K562 (cell line): ENCODE measurements around the gene EPB41L1. TPM values are rescaled to one million over a fixed set of nuclear protein-coding genes. Genes with fewer than 3 reads are reported as not detected.

ENCODE experiments used
- ATAC-seq: fragments of 200-7000 bp; cut with Tn5 transposase; 3 replicates; pipeline ENCODE4 v1.9.1; 2020; ENCODE audit warnings: moderate library complexity
- BruUV-seq: library from RNA; stranded (reverse); fragments of 400-500 nt; replicated peaks from 2 replicates; lab custom pipeline; 2021; lab: Mats Ljungman, UMichigan
- CTCF ChIA-PET: fragments of 300-600 bp; formaldehyde crosslinking; extraction: SDS; loops from one replicate; lab custom pipeline; 2021; ENCODE audit warnings: low intra/inter-chr PET ratio; lab: Yijun Ruan, JAX
- POLR2A ChIA-PET: fragments of 300-600, 350-650 bp; sonication (Branson Sonifier 250); formaldehyde crosslinking; extraction: SDS; loops from one replicate; lab custom pipeline; 2021; ENCODE audit warnings: antibody characterized with exemption, inconsistent platforms; lab: Yijun Ruan, JAX
- DNase-seq, 4 experiments: peaks; one replicate each; pipeline versions ENCODE4 v3.0.0 to v3.0.0-alpha.2; 2011 to 2018; ENCODE audit warnings: low spot score in 3 of 4, mixed read lengths in 3 of 4; ENCODE audit errors: extremely low read depth in 1 of 4
- FAIRE-seq: peaks from 2 replicates; lab custom pipeline; 2011; peaks lifted over from hg19 to GRCh38; lab: Jason Lieb, UNC
- H2AFZ ChIP-seq: 2 replicates; pipeline ENCODE4 v1.6.0; 2011; ENCODE audit warnings: low read depth, low read length, control low read depth, inconsistent platforms
- H3K27ac ChIP-seq: fragments of 200-600 bp; 3 replicates; pipeline ENCODE4 v1.8.0; 2011; ENCODE audit warnings: low read depth, mild to moderate bottlenecking, control low read depth, inconsistent platforms, low read length, moderate library complexity, mixed read lengths; ENCODE audit errors: extremely low read depth
- H3K27me3 ChIP-seq, 2 experiments: fragments of 300-600 bp in 1 of 2; 2 replicates in 1 of 2; 3 replicates in 1 of 2; pipeline versions ENCODE4 v1.6.0 to v1.8.0; 2011; ENCODE audit warnings: inconsistent platforms in 2 of 2, low read length in 2 of 2, mild to moderate bottlenecking in 1 of 2, mixed read lengths in 1 of 2, moderate library complexity in 1 of 2; ENCODE audit not compliant: control insufficient read depth in 2 of 2, insufficient read depth in 2 of 2
- H3K36me3 ChIP-seq: fragments of 300-600 bp; 3 replicates; pipeline ENCODE4 v1.8.0; 2011; ENCODE audit warnings: mild to moderate bottlenecking, low read length, inconsistent platforms; ENCODE audit not compliant: control insufficient read depth, insufficient read depth
- H3K4me1 ChIP-seq, 2 experiments: fragments of 200-600 bp in 1 of 2; replicated peaks in 1 of 2; 2 replicates in 1 of 2; 3 replicates in 1 of 2; pipeline versions ENCODE4 v1.5.1 to v1.8.0; 2011; ENCODE audit warnings: inconsistent platforms in 2 of 2, low read length in 2 of 2, mild to moderate bottlenecking in 1 of 2, mixed read lengths in 1 of 2, moderate library complexity in 1 of 2; ENCODE audit not compliant: control insufficient read depth in 2 of 2, insufficient read depth in 2 of 2
- H3K4me2 ChIP-seq: 2 replicates; pipeline ENCODE4 v1.6.1; 2011; ENCODE audit warnings: low read length, control low read depth, inconsistent platforms, mixed read lengths; ENCODE audit not compliant: insufficient read depth
- H3K4me3 ChIP-seq: fragments of 200-600 bp; sonication (generic), shearing (Covaris generic); 2 replicates; pipeline ENCODE4 v1.5.1; 2016; ENCODE audit warnings: control low read depth, inconsistent platforms
- H3K79me2 ChIP-seq: fragments of 200-600 bp; 3 replicates; pipeline ENCODE4 v1.8.0; 2011; ENCODE audit warnings: low read length, inconsistent platforms; ENCODE audit not compliant: control insufficient read depth, insufficient read depth
- H3K9ac ChIP-seq, 2 experiments: 2 replicates each; pipeline versions ENCODE4 v1.6.0 to v1.6.1; 2011; ENCODE audit warnings: low read depth in 2 of 2, low read length in 2 of 2, control low read depth in 1 of 2, inconsistent platforms in 1 of 2, mild to moderate bottlenecking in 1 of 2, mixed read lengths in 1 of 2; ENCODE audit not compliant: insufficient read depth in 1 of 2
- H3K9me1 ChIP-seq: one replicate; pipeline ENCODE4 v1.6.0; 2011; ENCODE audit warnings: inconsistent platforms, mild to moderate bottlenecking, low read length, moderate library complexity; ENCODE audit not compliant: control insufficient read depth, insufficient read depth
- H3K9me3 ChIP-seq: replicated peaks from 2 replicates; pipeline ENCODE4 v1.5.1; 2011; ENCODE audit warnings: low read depth, low read length, inconsistent platforms; ENCODE audit not compliant: control insufficient read depth, insufficient read depth
- H4K20me1 ChIP-seq: replicated peaks from 2 replicates; pipeline ENCODE4 v1.6.1; 2011; ENCODE audit warnings: low read length, inconsistent platforms, mixed read lengths; ENCODE audit not compliant: control insufficient read depth, insufficient read depth
- BHLHE40 ChIP-seq: IDR thresholded peaks from 2 replicates; pipeline ENCODE4 v1.6.1; 2011; ENCODE audit warnings: low read length, improper control_type of control experiment
- CAMTA2 ChIP-seq: fragments of 250-450 bp; sonication (Bioruptor Pico); conservative IDR thresholded peaks from 2 replicates; pipeline ENCODE4 v1.5.1; 2022
- RAD21 ChIP-seq, 2 experiments: fragments of 250-450 bp in 1 of 2; fragments of 450-650 bp in 1 of 2; sonication (Bioruptor Pico) in 1 of 2; formaldehyde crosslinking in 1 of 2; IDR thresholded peaks in 1 of 2; conservative IDR thresholded peaks in 1 of 2; 2 replicates each; pipeline versions ENCODE4 v1.4.0 to v1.8.0; 2020 to 2022; ENCODE audit warnings: mild to moderate bottlenecking in 2 of 2, moderate library complexity in 1 of 2
- ZNF764 ChIP-seq: fragments of 250-450 bp; sonication (Bioruptor Pico); IDR thresholded peaks from 2 replicates; pipeline ENCODE4 v1.4.0; 2020; ENCODE audit warnings: low read depth, mild to moderate bottlenecking, moderate library complexity
- WGBS: fragments of 100-300 bp; shearing (Covaris generic); methylation state at CpG from one replicate; pipeline ENCODE4 v1.1.6; 2016; ENCODE audit warnings: low coverage, mixed read lengths; ENCODE audit not compliant: insufficient coverage; ENCODE audit errors: missing lambda C conversion rate; 5-methylcytosine and 5-hydroxymethylcytosine counted together
- in situ Hi-C: fragments of 300-500 bp; cut with MboI; formaldehyde crosslinking; loops from 4 replicates; pipeline ENCODE4 v1.15.0; 2018; ENCODE audit warnings: inconsistent platforms, mixed read lengths
- intact Hi-C: fragments of 100-400 bp; cut with micrococcal nuclease; formaldehyde crosslinking; loops from 2 replicates; pipeline ENCODE4 v1.14.2; 2022
- polyA plus RNA-seq, 8 experiments: library from polyadenylated mRNA; depleted of rRNA in 4 of 8; stranded (reverse) in 5 of 8; unstranded in 3 of 8; fragments of >200 nt; fragmentation: Nextera tagmentation in 2 of 8; fragmentation: Illumina TruSeq in 1 of 8; extraction: Ambion mirVana in 2 of 8; extraction: Trizol in 1 of 8; gene quantifications; 2 replicates each; pipeline versions ENCODE4 v1.2.1 to v1.2.3, GENCODE V29; 2011 to 2014; ENCODE audit warnings: inconsistent platforms in 1 of 8, missing spikeins in 1 of 8
- total RNA-seq, 7 experiments: library from RNA; depleted of rRNA in 6 of 7; stranded (reverse); fragments of >200 nt in 6 of 7; fragmentation: Illumina TruSeq in 2 of 7; extraction: Trizol in 2 of 7; gene quantifications; 2 replicates each; pipeline versions ENCODE4 v1.2.1 to v1.2.3, GENCODE V29; 2011 to 2021; ENCODE audit warnings: low replicate concordance in 1 of 7
- TF ChIP-seq, protein P1 (sequence below): fragments of 450-650 bp; IDR thresholded peaks from 2 replicates; pipeline ENCODE4 v1.6.1; 2016
- TF ChIP-seq, protein P2 (sequence below), 3 experiments: IDR thresholded peaks in 2 of 3; conservative IDR thresholded peaks in 1 of 3; 2 replicates each; pipeline ENCODE4 v1.5.1; 2011 to 2012; ENCODE audit warnings: low read length in 3 of 3, mild to moderate bottlenecking in 3 of 3, control low read depth in 2 of 3, improper control_type of control experiment in 1 of 3, inconsistent platforms in 1 of 3, low read depth in 1 of 3, mixed read lengths in 1 of 3, moderate library complexity in 1 of 3; ENCODE audit not compliant: insufficient read depth in 2 of 3
- TF ChIP-seq, protein P3 (sequence below), 2 experiments: fragments of 450-650 bp; formaldehyde crosslinking in 1 of 2; IDR thresholded peaks; 2 replicates each; pipeline versions ENCODE4 v1.4.0 to v1.6.1; 2014 to 2020; ENCODE audit warnings: mild to moderate bottlenecking in 2 of 2, borderline replicate concordance in 1 of 2, low read depth in 1 of 2

The EPB41L1 gene
- total and polyA plus RNA-seq, 9 of the 15 experiments (the other 6 are each of a cell fraction or from before 2014, with no cell fraction given) = 0.11 to 4.3 (median 1.3) TPM

DNA sequence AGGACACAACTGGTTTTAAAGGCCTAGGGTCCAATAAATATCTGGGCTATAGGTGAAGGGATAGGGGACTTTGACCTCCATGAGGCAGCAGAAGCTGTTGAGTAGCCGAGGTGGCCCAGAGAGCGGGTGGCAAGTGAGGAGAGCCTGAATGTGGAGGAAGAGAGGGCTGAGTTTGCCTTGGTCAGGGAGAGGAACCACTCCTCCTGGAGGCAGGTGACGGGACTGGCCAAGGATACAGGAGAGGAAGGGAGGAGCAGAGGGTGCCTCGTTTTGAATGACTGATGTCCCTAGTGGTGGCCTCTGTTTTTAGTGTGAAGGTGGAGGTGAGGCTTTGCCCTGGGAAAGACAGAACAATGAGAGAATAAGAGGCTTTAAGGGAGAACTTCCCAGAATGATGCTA lies 62.7 kb downstream of the EPB41L1 start:
- H3K79me2 ChIP-seq = no peaks in the 10 kb centered on the region
- H3K9ac ChIP-seq = peak overlapping the region in 1 of 2 experiments; percentile 43; a peak in 1 of 4 replicates
- peaks cover 27 to 55% of the 10 kb centered on the region in 2 experiments for H3K27me3 ChIP-seq
- no peak overlapping the region for H2AFZ ChIP-seq
- CTCF ChIA-PET = interaction anchor here (1.7 kb wide), 1 partner anchor 182 kb away, joined by 4 read pairs; no protein-coding TSS in a partner anchor
- in situ Hi-C loops = loop anchor here (25.0 kb wide), 1 partner anchor 220 kb away; no protein-coding TSS in a partner anchor
- TF ChIP-seq RAD21 (CRISPR knock-in tag; conservative IDR thresholded peaks at IDR 0.05 in 1 of 2, IDR thresholded peaks at IDR 0.05 in 1 of 2) (peak in 1 of 2 experiments; percentile 36; a peak in 1 of 4 replicates), BHLHE40 (peak; percentile 54; the same call in 1 of the 2 replicates), CAMTA2 (no peak), ZNF764 (CRISPR knock-in tag) (no peak)
- TF ChIP-seq, protein P1, sequence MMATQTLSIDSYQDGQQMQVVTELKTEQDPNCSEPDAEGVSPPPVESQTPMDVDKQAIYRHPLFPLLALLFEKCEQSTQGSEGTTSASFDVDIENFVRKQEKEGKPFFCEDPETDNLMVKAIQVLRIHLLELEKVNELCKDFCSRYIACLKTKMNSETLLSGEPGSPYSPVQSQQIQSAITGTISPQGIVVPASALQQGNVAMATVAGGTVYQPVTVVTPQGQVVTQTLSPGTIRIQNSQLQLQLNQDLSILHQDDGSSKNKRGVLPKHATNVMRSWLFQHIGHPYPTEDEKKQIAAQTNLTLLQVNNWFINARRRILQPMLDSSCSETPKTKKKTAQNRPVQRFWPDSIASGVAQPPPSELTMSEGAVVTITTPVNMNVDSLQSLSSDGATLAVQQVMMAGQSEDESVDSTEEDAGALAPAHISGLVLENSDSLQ = peak; percentile 28; the same call in 1 of the 2 replicates
- TF ChIP-seq, protein P2, sequence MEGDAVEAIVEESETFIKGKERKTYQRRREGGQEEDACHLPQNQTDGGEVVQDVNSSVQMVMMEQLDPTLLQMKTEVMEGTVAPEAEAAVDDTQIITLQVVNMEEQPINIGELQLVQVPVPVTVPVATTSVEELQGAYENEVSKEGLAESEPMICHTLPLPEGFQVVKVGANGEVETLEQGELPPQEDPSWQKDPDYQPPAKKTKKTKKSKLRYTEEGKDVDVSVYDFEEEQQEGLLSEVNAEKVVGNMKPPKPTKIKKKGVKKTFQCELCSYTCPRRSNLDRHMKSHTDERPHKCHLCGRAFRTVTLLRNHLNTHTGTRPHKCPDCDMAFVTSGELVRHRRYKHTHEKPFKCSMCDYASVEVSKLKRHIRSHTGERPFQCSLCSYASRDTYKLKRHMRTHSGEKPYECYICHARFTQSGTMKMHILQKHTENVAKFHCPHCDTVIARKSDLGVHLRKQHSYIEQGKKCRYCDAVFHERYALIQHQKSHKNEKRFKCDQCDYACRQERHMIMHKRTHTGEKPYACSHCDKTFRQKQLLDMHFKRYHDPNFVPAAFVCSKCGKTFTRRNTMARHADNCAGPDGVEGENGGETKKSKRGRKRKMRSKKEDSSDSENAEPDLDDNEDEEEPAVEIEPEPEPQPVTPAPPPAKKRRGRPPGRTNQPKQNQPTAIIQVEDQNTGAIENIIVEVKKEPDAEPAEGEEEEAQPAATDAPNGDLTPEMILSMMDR (IDR thresholded peaks at IDR 0.05 in 2 of 3, conservative IDR thresholded peaks at IDR 0.05 in 1 of 3; ENCODE audit: insufficient read depth in 2 of 3, low read depth in 1 of 3, low read length in 3 of 3) = peak; percentile 57 to 87 (median 66)
- TF ChIP-seq, protein P3, sequence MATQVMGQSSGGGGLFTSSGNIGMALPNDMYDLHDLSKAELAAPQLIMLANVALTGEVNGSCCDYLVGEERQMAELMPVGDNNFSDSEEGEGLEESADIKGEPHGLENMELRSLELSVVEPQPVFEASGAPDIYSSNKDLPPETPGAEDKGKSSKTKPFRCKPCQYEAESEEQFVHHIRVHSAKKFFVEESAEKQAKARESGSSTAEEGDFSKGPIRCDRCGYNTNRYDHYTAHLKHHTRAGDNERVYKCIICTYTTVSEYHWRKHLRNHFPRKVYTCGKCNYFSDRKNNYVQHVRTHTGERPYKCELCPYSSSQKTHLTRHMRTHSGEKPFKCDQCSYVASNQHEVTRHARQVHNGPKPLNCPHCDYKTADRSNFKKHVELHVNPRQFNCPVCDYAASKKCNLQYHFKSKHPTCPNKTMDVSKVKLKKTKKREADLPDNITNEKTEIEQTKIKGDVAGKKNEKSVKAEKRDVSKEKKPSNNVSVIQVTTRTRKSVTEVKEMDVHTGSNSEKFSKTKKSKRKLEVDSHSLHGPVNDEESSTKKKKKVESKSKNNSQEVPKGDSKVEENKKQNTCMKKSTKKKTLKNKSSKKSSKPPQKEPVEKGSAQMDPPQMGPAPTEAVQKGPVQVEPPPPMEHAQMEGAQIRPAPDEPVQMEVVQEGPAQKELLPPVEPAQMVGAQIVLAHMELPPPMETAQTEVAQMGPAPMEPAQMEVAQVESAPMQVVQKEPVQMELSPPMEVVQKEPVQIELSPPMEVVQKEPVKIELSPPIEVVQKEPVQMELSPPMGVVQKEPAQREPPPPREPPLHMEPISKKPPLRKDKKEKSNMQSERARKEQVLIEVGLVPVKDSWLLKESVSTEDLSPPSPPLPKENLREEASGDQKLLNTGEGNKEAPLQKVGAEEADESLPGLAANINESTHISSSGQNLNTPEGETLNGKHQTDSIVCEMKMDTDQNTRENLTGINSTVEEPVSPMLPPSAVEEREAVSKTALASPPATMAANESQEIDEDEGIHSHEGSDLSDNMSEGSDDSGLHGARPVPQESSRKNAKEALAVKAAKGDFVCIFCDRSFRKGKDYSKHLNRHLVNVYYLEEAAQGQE (IDR thresholded peaks at IDR 0.05; ENCODE audit: borderline replicate concordance) = peak; percentile 7; the same call in 1 of the 2 replicates
- TF ChIP-seq, protein P3 (CRISPR knock-in tag; IDR thresholded peaks at IDR 0.05; ENCODE audit: low read depth) = no peak
- H3K9me1 ChIP-seq = no peaks in the 10 kb centered on the region
- 0% methylated on average over 4 of the region's 4 CpGs for WGBS
- POLR2A ChIA-PET = no interaction called here
- no peaks in the 10 kb centered on the region for H3K4me1 ChIP-seq
- ATAC-seq (peak; percentile 96), FAIRE-seq (peak; percentile 87), DNase-seq (peak; percentile 49 to 76 (median 70))
- no peak overlapping the region for H3K27ac ChIP-seq
- H4K20me1 ChIP-seq = peaks cover 11% of the 10 kb centered on the region
- H3K4me3 ChIP-seq = no peak overlapping the region
- BruUV-seq = no TSS peak
- intact Hi-C loops = no loop called here
- H3K36me3 ChIP-seq = no peaks in the 10 kb centered on the region
- no peaks in the 10 kb centered on the region for H3K9me3 ChIP-seq
- no peak overlapping the region for H3K4me2 ChIP-seq
